Measurements from ENCODE around the gene STAT4.
A peak's percentile ranks its signal among the peaks of the same experiment; 100 is the strongest.

Gene STAT4

GRCh38 chr2:191173206-191173605 lies 22.4 kb upstream of the STAT4 start:
- DNase-seq (ENCODE audit: low spot score) = no peak

GRCh38 chr2:191171708-191172355 lies 21.0 kb upstream of the STAT4 start:
- DNase-seq (ENCODE audit: low spot score) = no peak

DNA sequence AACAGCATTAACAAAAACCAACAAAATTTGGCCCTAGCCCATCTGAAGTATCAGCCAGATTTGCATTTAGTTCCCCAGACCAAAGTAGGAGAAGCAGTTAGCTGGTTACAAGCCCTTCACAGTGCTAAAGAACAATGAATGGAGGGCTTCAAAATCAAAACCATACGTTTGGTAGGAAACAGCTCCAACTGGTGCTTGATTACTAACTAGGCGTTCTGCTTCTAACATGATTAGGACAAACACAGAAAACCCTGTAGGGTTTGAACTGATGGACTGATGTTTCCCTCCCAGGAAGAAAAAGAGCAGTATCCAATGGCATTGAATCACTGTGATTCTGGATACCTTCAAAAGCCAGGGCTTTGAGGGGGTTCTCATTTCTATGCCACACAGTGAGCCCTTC lies 20.5 kb upstream of the STAT4 start:
- DNase-seq (ENCODE audit: low spot score) = no peak

DNA sequence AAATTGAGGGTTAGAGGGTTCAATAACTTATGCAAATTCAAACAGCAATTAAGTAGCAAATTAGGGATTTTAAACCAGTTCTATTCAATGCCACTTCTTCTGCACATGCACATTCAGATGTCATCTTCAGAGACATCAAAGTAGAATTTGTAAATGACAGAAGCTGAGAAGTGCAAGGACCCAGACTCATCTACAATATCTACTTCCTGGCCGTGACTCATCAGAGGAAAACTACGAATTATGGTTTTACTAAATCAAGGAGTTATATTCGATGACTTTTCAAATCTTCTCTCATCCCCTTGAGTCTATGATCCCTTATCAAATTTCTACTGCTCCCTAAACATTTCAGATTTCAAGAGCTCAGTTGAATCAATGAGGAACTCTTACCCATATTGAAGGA lies 20.0 kb upstream of the STAT4 start:
- no peak for DNase-seq (ENCODE audit: low spot score)

DNA sequence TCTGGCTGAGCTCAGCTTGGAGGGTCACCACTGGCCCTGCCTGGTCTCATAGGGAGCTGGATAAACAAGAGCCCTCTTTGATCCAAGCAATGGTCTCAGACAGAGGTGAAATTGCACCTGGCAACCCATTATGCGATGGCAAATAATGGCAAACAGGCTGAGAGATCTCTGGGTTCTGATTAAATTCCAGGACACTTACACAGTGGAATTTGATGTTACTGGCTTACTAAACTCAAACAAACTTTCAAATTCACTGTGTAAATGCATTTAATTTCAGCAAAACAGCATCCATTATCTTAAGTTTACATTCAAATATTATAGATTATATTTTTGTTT lies 19.5 kb upstream of the STAT4 start:
- DNase-seq (ENCODE audit: low spot score) = no peak

DNA sequence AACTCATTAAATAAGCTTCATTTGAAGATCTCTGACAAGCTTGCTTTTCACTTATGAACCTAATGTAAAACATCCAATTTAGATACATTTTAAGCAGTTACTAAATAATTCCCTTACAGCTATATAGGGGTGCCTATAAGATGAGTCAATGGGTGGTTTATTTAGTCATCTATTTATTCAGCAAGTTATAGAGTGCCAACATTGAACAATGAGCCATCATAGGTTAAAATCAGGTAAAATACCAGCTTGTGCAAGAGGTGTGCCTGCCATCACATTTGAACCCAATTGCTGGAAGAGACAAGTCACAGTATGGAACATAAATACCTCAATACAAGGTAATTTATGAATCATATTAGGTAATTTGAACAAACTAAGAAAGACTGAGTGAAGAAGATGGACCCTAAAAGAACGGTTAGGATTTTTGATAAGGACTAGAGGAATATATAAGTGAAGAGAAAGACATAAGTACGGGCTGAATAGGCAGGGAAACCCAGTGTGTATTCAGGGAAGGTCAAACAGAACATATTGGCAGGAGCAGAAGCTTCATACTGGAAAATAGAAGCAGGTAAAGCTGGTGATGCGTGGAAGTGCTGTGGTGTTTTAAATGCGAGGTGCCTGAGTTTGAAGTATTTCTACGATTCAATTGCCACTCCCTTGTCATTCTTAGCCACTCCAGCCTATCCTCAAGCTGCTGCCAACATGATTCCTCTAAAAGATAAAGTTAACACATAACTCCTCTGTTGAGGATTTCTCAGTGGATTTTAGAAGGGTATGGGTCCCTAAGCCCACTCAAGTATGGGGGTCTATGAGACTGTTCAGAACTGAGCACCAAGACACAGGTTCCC lies 18.9 kb upstream of the STAT4 start:
- DNase-seq (ENCODE audit: low spot score) = no peak

GRCh38 chr2:191167766-191168165 lies 17.0 kb upstream of the STAT4 start:
- no peak for DNase-seq (ENCODE audit: low spot score)

DNA sequence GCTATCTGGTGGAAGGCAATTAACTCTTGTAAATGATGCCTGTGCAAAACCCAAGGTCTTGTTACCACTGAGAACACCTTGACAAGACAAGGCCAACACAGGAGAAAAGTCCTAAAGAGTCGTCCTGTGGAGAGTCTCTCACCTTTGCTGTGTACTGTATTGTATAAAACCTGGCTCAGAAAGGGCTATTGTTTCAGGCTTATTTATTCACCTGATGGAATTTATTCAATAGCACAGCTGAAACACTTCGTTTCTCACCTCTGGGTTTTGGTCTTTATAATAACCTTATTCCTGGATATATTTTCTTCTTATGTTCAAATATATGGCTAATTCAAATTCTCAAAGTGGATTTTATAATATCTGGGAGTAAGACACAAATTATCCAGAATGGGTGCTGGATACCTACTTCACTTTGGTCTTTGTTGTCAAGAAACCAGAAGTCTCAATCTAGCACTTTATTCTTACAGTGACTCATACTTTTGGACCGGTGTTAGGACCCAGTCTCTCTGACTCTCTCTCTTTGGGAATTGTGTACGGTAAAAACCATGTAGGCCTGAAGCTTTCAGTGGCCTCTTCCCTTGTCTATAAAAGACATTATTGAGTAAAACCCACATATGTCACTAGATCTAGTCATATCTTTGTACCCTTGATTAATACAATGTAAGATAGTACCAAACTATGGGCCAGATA lies 16.1 kb upstream of the STAT4 start:
- no peak for DNase-seq (ENCODE audit: low spot score)

DNA sequence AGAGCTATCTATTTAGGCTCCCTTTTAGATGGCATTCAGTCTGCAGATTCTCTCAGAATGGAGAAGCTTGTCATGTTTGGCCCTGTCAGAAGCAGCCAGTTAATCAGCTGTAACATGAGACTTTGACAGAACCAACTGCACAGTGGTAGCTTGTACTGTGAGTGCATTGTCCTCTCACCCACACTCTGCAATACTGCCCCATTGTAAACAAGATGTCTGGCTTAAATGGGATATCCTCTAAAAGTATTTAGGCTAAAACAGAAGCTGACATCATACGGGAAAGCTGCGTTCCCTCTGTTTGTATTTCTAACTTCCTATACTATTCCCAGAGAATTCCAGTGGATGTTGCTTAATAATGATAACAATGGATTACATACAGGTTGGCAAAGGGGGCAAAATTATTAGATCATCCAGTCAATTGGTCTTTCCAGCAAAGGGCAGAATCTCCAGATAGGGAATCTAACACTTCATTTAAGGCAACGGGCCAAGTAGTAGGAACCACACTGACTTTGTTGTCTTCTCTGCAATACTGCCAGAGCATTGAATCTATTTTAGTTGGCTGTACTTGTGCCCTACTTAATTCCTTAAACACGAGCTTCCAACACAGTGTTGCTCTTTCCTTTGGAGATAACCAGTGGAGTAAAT lies 15.4 kb upstream of the STAT4 start:
- DNase-seq (ENCODE audit: low spot score) = peak; percentile 62

DNA sequence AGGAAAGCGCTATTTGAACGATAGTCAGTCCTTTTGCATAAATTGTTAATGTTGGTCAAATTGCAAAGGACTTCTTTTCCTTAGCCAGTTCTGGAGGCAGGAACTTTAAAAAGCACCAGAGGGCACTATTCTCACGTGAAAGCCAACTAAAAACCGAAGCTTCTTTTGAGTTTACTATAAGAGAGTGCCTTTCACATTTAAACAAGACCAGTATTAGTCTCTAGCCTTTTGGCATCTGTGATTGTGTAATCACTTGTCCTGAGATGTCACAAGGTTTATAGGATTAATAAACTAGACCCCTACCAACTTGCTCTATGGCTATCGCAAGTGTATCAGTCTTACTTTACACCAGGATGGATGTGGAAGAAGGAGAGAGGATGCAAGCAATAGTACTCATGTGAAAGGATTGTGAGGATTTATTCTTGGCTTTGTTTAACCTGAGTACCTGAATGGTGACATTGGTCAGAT lies 14.4 kb upstream of the STAT4 start:
- DNase-seq (ENCODE audit: low spot score) = peak; percentile 54

- no peak for DNase-seq (ENCODE audit: low spot score)
Measured at GRCh38 chr2:191158747-191159146, 8.0 kb upstream of the STAT4 start.

- DNase-seq (ENCODE audit: low spot score) = no peak
Measured at GRCh38 chr2:191158193-191158592, 7.4 kb upstream of the STAT4 start.

DNA sequence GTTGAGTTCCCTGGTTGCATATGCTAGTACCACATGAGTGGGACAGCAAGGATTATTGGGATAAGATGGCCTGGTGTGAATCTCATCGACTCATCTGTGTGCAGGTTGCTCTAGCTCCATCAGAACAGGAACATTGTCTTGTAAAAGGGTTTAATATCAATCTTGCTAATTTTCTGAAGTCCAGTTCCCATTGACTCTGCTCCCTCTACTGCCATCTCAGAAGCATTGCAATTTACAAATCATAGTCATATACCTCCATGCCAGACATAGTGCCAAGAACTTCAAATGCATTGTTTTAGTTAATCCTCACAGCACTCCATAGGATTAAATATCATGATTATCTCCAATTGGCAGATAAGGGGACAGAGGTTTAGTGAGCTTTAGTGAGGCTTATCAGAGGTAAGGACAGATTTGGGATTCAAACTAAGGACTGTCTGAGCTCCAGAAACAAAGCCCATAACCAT lies 4.8 kb upstream of the STAT4 start:
- DNase-seq (ENCODE audit: low spot score) = peak; percentile 44

DNA sequence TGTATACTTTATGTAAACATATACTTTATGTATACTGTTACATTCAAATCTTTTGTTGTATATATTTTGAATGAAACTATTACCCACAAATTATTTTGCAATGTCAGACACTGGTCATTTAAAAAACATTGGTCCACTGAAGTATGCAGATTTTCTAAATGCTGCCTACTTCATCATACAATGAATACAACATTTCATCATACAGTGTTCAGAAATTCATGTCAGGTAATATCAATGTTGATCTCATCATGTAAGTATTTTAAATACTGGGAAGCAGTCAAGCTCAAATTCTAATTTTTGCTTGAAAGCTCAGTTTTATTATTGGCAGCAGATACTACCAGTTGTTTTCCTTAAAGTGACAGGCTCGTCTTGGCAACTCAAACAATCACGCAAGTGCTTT lies 2.9 kb upstream of the STAT4 start:
- DNase-seq (ENCODE audit: low spot score) = no peak

- DNase-seq (ENCODE audit: low spot score) = no peak
Measured at GRCh38 chr2:191152482-191153240, 1.9 kb upstream of the STAT4 start.

- no peak for DNase-seq (ENCODE audit: low spot score)
Measured at GRCh38 chr2:191151331-191151730, 537 bp upstream of the STAT4 start.

DNA sequence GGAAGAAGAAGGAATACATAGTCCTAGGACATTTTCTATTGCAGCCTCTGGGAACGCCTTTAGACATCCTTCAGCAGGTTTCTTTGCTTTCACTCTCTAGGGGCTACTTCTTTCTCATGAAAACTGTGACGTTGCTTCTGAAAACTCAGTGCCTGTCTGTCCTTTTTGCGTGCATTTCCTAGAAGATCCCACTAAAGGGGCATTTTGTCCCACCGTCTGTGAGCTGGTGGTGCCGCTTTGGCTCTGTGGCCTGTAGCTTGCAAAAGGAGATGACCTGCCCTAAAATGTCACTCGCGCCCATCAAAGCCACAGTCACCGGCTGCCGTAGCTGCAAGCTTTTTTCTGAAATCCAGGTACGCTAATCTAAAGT lies 579 bp downstream of the STAT4 start:
- no peak for DNase-seq (ENCODE audit: low spot score)

GRCh38 chr2:191149391-191149790 lies 1.4 kb downstream of the STAT4 start:
- no peak for DNase-seq (ENCODE audit: low spot score)

DNA sequence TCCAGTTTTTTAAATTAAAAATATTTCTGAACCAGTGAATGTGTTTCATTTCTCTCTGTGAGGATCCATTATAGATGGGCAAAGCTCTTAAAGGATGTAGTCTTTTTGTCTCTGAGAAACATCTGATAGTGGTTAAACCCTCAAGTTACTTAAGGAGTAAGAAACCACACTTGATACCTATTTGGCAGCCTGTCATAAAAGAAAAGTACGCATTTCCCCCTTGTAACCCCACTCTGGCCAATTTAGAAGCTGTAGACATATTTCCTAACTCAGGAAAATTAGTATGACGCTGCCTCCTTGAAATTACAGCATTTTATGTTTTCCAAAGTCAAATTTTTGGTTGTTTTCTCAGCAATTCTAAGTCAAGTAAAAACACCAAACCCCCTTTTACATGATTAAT lies 2.0 kb downstream of the STAT4 start:
- DNase-seq (ENCODE audit: low spot score) = no peak

- no peak for DNase-seq (ENCODE audit: low spot score)
Measured at GRCh38 chr2:191148281-191148680, 2.5 kb downstream of the STAT4 start.

DNA sequence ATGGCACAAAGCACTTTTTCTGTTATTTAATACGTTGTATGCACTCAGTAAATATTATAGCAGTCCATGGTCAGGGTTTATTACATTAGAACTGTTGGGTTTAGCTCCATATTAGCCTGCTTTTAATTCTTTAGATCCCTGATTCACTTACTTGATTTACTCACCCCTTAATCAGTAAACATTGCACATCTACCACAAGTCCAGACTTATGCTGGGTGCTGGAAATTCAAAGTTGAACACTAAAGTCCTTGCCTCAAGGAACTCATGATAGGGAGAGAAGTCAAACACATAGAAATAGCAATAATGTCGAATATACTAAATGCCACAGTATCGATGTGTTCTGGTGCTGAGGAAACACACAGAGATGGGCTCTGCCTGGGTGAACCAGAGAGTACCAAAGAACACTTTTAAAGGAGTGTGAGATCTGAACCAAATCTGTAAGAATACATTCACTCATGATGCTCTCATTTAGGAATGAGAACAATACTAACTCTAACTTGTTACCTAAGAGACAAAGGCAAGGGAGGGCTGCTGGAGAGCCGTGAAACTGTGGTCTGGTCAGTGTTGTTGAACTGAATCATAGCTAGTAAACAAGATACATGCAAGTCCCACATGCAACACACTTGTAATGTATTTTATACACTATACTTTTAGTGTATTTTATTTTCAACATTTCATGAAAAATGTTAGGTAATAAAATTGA lies 4.9 kb downstream of the STAT4 start:
- no peak for DNase-seq (ENCODE audit: low spot score)
